ENCODE measurements around the gene ESR1.

DNA sequence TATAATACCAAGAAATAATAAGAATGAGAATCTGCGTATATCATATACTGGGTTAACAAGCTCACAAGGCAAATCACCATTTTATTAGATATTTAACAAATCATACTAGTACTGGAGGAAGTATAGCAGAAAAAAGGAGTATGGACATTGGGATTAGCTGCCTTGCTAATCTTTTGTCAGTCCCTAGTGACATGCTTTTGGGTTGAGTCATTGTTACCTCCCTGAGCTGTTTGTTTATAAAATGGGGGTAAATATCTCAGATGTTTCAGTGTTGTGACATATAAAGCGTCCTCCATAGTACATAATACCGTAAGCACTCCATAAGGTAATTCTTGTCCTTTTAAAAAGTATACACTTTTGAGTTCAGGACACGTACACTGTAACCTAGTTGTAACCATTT, 107.0 kb downstream of the ESR1 start:
- TF ChIP-seq EZH2 (IDR thresholded peaks at IDR 0.05; ENCODE audit: low read length, missing control alignments) (no peak), CTCF (conservative IDR thresholded peaks at IDR 0.05 in 1 of 2, IDR thresholded peaks at IDR 0.05 in 1 of 2; ENCODE audit: low read depth in 1 of 2, low read length in 2 of 2) (no peak)

Measured in fibroblast of lung (primary cell).